GM12801 (cell line): ENCODE measurements around the gene PPP2R3B.

Experiments
- CTCF ChIP-seq: IDR thresholded peaks from one replicate; pipeline ENCODE4 v1.5.1; 2011; ENCODE audit warnings: control low read depth; ENCODE audit not compliant: insufficient read length; ENCODE audit errors: extremely low read depth

PPP2R3B gene

GRCh38 chrX:312621-313331 lies 73.9 kb downstream of the PPP2R3B start:
- TF ChIP-seq CTCF = no peak

- no peak for TF ChIP-seq CTCF
These were observed 75.3 kb downstream of the PPP2R3B start for GRCh38 chrX:311156-312129.

- no peak for TF ChIP-seq CTCF
These were observed 76.0 kb downstream of the PPP2R3B start for GRCh38 chrX:310621-311155.

DNA sequence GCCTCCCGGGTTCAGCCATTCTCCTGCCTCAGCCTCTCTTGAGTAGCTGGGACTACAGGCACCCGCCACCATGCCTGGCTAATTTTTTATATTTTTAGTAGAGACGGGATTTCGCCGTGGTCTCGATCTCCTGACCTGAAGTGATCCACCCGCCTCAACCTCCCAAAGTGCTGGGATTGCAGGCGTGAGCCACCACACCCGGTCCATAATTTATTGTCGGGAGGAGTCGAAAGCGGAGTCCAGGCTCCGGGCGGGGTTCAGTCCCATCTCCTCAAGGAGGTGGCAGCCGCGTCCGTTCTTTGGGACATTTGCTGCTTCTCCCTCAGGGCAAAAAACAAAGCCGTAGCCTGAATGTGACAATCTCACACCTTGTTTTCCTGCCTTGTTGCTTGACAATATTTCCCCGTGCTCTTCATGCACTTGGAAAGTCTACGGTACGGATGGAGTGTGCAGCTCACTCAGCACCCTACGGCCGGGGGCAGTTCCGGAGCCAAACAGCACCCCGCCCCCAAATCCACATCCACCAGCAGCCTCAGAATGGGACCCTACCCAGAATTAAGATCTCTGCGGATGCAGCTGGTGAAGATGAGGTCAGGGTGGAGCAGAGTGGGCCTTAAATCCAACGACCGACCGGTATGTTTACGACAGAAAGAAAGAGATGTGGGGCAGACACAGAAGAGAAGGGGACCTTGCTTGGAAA lies 77.7 kb downstream of the PPP2R3B start:
- TF ChIP-seq CTCF = no peak

DNA sequence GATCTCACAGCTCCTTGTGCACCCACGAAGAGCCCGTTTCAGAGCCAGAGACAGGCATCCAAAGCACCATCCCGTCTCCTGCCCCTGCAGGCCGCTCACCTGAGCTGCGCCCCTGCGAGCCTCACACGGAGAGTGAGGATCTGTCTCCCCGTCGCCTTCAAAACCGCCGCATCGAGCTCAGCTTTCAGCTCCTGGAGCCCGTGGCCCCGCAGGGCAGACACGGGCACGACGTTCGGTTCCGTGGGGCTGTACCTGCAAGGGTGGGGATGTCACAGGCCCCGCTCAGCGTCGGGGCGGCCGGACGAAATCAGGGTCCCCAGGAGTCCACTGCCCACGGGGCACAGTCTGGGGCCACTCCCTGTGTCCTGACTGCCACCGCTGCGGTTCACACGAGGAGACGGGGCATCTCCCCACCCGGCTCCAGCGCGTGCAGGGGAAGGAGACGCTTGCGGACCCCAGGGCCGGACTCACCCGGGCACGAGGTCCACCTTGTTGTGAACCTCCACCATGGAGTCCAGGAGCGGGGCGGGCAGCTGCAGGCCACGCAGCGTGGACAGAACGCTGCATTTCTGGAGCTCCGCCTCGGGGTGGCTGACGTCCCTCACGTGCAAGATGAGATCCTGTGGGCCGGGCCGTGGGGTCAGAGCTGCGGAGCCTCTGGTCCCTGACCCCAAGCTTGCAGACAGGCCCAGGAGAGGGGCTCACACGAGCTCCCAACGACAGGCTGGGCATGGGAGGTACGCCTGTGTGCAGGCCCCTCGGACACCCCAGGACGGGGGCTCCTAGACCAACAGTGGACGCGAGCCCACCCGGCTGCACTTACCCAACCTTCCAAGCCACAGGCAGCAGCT lies 79.2 kb downstream of the PPP2R3B start:
- no peak for TF ChIP-seq CTCF

DNA sequence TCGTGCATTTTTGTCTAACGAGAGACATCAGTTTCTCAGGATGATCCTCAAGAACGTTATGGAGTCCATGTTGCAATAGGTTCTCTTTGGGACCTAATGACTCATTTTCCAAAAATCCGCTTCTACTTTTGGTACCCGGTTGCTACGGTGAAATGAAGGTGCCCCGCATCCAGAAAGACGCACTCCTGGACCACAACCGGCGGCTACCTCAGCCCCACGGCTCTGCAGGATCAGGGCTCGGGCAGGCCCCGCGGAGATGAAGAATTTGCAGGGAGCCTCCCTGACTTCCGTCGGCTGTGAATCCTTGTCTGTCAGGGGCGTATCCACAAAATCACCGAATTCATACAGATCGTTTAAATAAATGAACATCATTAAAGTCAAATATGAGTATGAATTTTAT lies 83.7 kb downstream of the PPP2R3B start:
- no peak for TF ChIP-seq CTCF
